ENCODE data around the gene FAM210B. TPM values are rescaled to one million over a fixed set of nuclear protein-coding genes. Genes with fewer than 3 reads are reported as not detected.

FAM210B gene
- polyA plus RNA-seq, 1 donor from 2014 or later: 15.8 TPM

GRCh38 chr20:56350842-56351241, 7.9 kb upstream of the FAM210B start:
- Mint-ChIP-seq H3K27ac (no peak overlapping the region), H3K4me3 (no peak overlapping the region), H3K36me3 (no peaks in the 10 kb centered on the region), H3K9me3 (peaks cover 0 to 5% (median 0%) of the 10 kb centered on the region in 3 donors), H3K27me3 (peaks cover 22% of the 10 kb centered on the region), H3K4me1 (no peaks in the 10 kb centered on the region)

GRCh38 chr20:56352345-56353055, 6.3 kb upstream of the FAM210B start:
- Mint-ChIP-seq H3K27ac (no peak overlapping the region), H3K4me3 (no peak overlapping the region), H3K9me3 (no peaks in the 10 kb centered on the region), H3K27me3 (peaks cover 17% of the 10 kb centered on the region), H3K36me3 (no peaks in the 10 kb centered on the region), H3K4me1 (peaks cover 0 to 1% (median 0%) of the 10 kb centered on the region in 3 donors)

GRCh38 chr20:56353356-56353755, 5.4 kb upstream of the FAM210B start:
- Mint-ChIP-seq H3K9me3 (no peaks in the 10 kb centered on the region), H3K4me1 (peaks cover 0 to 4% (median 4%) of the 10 kb centered on the region in 3 donors), H3K4me3 (no peak overlapping the region), H3K27me3 (peaks cover 13% of the 10 kb centered on the region), H3K27ac (no peak overlapping the region), H3K36me3 (no peaks in the 10 kb centered on the region)

- no peak overlapping the region for H3K27ac Mint-ChIP-seq
Measured at GRCh38 chr20:56358070-56358469, 704 bp upstream of the FAM210B start.

GRCh38 chr20:56359212-56360132, 698 bp downstream of the FAM210B start:
- Mint-ChIP-seq H3K4me3 (peak overlapping the region; percentile 84 to 94 (median 92)), H3K27me3 (no peaks in the 10 kb centered on the region), H3K9me3 (no peaks in the 10 kb centered on the region), H3K4me1 (peaks cover 10 to 13% (median 13%) of the 10 kb centered on the region in 3 donors), H3K36me3 (no peaks in the 10 kb centered on the region), H3K27ac (peak overlapping the region in 2 of 3 donors; percentile 31 to 59)

More at GRCh38 chr20:56358070-56358469, 704 bp upstream of the FAM210B start:
- no peaks in the 10 kb centered on the region for H3K9me3 Mint-ChIP-seq
- H3K4me1 Mint-ChIP-seq: peaks cover 10 to 13% (median 13%) of the 10 kb centered on the region in 3 donors
- no peaks in the 10 kb centered on the region for H3K36me3 Mint-ChIP-seq
- peak overlapping the region; percentile 77 to 91 (median 90) for H3K4me3 Mint-ChIP-seq
- H3K27me3 Mint-ChIP-seq: peaks cover 2% of the 10 kb centered on the region

- Mint-ChIP-seq H3K4me1 (peaks cover 10 to 13% (median 13%) of the 10 kb centered on the region in 3 donors), H3K9me3 (no peaks in the 10 kb centered on the region), H3K27me3 (no peaks in the 10 kb centered on the region), H3K27ac (no peak overlapping the region), H3K4me3 (peak overlapping the region; percentile 84 to 94 (median 87)), H3K36me3 (no peaks in the 10 kb centered on the region)
Measured at GRCh38 chr20:56360133-56360907, 1.5 kb downstream of the FAM210B start.

GRCh38 chr20:56360908-56361205, 2.1 kb downstream of the FAM210B start:
- H3K27ac Mint-ChIP-seq: no peak overlapping the region
- H3K4me3 Mint-ChIP-seq: peak overlapping the region; percentile 5 to 94 (median 50)
- H3K27me3 Mint-ChIP-seq: no peaks in the 10 kb centered on the region
- H3K4me1 Mint-ChIP-seq: peaks cover 10 to 13% (median 13%) of the 10 kb centered on the region in 3 donors
- H3K36me3 Mint-ChIP-seq: no peaks in the 10 kb centered on the region
- no peaks in the 10 kb centered on the region for H3K9me3 Mint-ChIP-seq

- Mint-ChIP-seq H3K27ac (no peak overlapping the region), H3K4me1 (peaks cover 10 to 13% (median 13%) of the 10 kb centered on the region in 3 donors), H3K27me3 (no peaks in the 10 kb centered on the region), H3K4me3 (no peak overlapping the region), H3K36me3 (no peaks in the 10 kb centered on the region), H3K9me3 (no peaks in the 10 kb centered on the region)
Measured at GRCh38 chr20:56361900-56362299, 3.1 kb downstream of the FAM210B start.

- Mint-ChIP-seq H3K27me3 (no peaks in the 10 kb centered on the region), H3K4me3 (no peak overlapping the region), H3K36me3 (no peaks in the 10 kb centered on the region), H3K4me1 (peaks cover 10 to 12% (median 11%) of the 10 kb centered on the region in 3 donors), H3K9me3 (no peaks in the 10 kb centered on the region), H3K27ac (no peak overlapping the region)
Measured at GRCh38 chr20:56362833-56363413, 4.1 kb downstream of the FAM210B start.

- H3K9me3 Mint-ChIP-seq: no peaks in the 10 kb centered on the region
Measured at GRCh38 chr20:56363491-56363890, 4.7 kb downstream of the FAM210B start.

GRCh38 chr20:56368351-56369134, 9.8 kb downstream of the FAM210B start:
- Mint-ChIP-seq H3K9me3 (no peaks in the 10 kb centered on the region), H3K27me3 (no peaks in the 10 kb centered on the region), H3K4me3 (no peak overlapping the region), H3K36me3 (peaks cover 3% of the 10 kb centered on the region), H3K4me1 (peaks cover 0 to 2% (median 0%) of the 10 kb centered on the region in 3 donors), H3K27ac (no peak overlapping the region)

More at GRCh38 chr20:56363491-56363890, 4.7 kb downstream of the FAM210B start:
- H3K27me3 Mint-ChIP-seq: no peaks in the 10 kb centered on the region
- H3K4me3 Mint-ChIP-seq: no peak overlapping the region
- H3K36me3 Mint-ChIP-seq: no peaks in the 10 kb centered on the region
- H3K27ac Mint-ChIP-seq: no peak overlapping the region
- H3K4me1 Mint-ChIP-seq: peaks cover 8 to 10% (median 9%) of the 10 kb centered on the region in 3 donors

- Mint-ChIP-seq H3K36me3 (peaks cover 3% of the 10 kb centered on the region), H3K27ac (no peak overlapping the region), H3K9me3 (no peaks in the 10 kb centered on the region), H3K4me3 (no peak overlapping the region), H3K27me3 (no peaks in the 10 kb centered on the region), H3K4me1 (peaks cover 0 to 4% (median 0%) of the 10 kb centered on the region in 3 donors)
Measured at GRCh38 chr20:56369179-56369578, 10.4 kb downstream of the FAM210B start.

GRCh38 chr20:56371977-56372376, 13.2 kb downstream of the FAM210B start:
- H3K4me3 Mint-ChIP-seq: no peak overlapping the region
- H3K27me3 Mint-ChIP-seq: no peaks in the 10 kb centered on the region
- peaks cover 0 to 4% (median 0%) of the 10 kb centered on the region in 3 donors for H3K4me1 Mint-ChIP-seq
- no peak overlapping the region for H3K27ac Mint-ChIP-seq
- no peaks in the 10 kb centered on the region for H3K9me3 Mint-ChIP-seq
- peaks cover 3% of the 10 kb centered on the region for H3K36me3 Mint-ChIP-seq

GRCh38 chr20:56372850-56373249, 14.1 kb downstream of the FAM210B start:
- no peak overlapping the region for H3K4me3 Mint-ChIP-seq
- no peaks in the 10 kb centered on the region for H3K9me3 Mint-ChIP-seq
- no peak overlapping the region for H3K27ac Mint-ChIP-seq
- H3K4me1 Mint-ChIP-seq: peaks cover 0 to 4% (median 0%) of the 10 kb centered on the region in 3 donors
- H3K36me3 Mint-ChIP-seq: peaks cover 3% of the 10 kb centered on the region
- H3K27me3 Mint-ChIP-seq: no peaks in the 10 kb centered on the region
